Adipose tissue (tissue), 3 donors: ENCODE data around the gene POU3F3. TPM values are rescaled to one million over a fixed set of nuclear protein-coding genes. Genes with fewer than 3 reads are reported as not detected.

Experiments
- H3K27ac ChIP-seq: one replicate; pipeline ENCODE4 v1.5.1; 2013; ENCODE audit warnings: low read depth, low read length
- WGBS, 3 donors: extraction: QIAGEN DNeasy Blood & Tissue Kit; methylation state at CpG; one replicate each; pipeline ENCODE4 v1.1.7; 2013; 5-methylcytosine and 5-hydroxymethylcytosine counted together
- polyA plus RNA-seq, 3 donors: library from polyadenylated mRNA; stranded (reverse); fragments of 200-250 nt; gene quantifications; one replicate each; pipeline ENCODE4 v1.2.3, GENCODE V29; 2013
- donor health status: healthy with polysubstance abuse.
- donor health status: Bipolar disorder and iron deficiency.
- donor health status: healthy.

POU3F3 gene
- polyA plus RNA-seq, 3 donors = 0.22 TPM; not detected in 2

GRCh38 chr2:104858006-104858978 is 4.4 kb downstream of the POU3F3 start:
- 15 to 16% (median 15%) methylated on average over 18 of the region's 18 CpGs for WGBS, 3 donors
- H3K27ac ChIP-seq = no peak overlapping the region

- H3K27ac ChIP-seq = no peak overlapping the region
- WGBS, 3 donors = 14 to 19% (median 15%) methylated on average over 5 of the region's 5 CpGs
These were observed 5.4 kb downstream of the POU3F3 start for GRCh38 chr2:104859291-104859765.

GRCh38 chr2:104859766-104860450 is 6.0 kb downstream of the POU3F3 start:
- WGBS, 3 donors = 39 to 54% (median 44%) methylated on average over 1 of the region's 1 CpG
- H3K27ac ChIP-seq = no peak overlapping the region

GRCh38 chr2:104860451-104860790 is 6.5 kb downstream of the POU3F3 start:
- WGBS, 3 donors = 34 to 44% (median 35%) methylated on average over 4 of the region's 4 CpGs
- H3K27ac ChIP-seq = no peak overlapping the region

GRCh38 chr2:104861351-104862057 is 7.6 kb downstream of the POU3F3 start:
- WGBS, 3 donors = 7 to 11% (median 9%) methylated on average over 11 of the region's 11 CpGs
- no peak overlapping the region for H3K27ac ChIP-seq

GRCh38 chr2:104862058-104862941 is 8.4 kb downstream of the POU3F3 start:
- 2 to 5% (median 4%) methylated on average over 59 to 60 of the region's 60 CpGs for WGBS, 3 donors
- H3K27ac ChIP-seq = no peak overlapping the region

GRCh38 chr2:104863146-104863467 is 9.2 kb downstream of the POU3F3 start:
- H3K27ac ChIP-seq = no peak overlapping the region
- 7 to 13% (median 10%) methylated on average over 8 of the region's 8 CpGs for WGBS, 3 donors

GRCh38 chr2:104863468-104864279 is 9.8 kb downstream of the POU3F3 start:
- no peak overlapping the region for H3K27ac ChIP-seq
- 3 to 6% (median 5%) methylated on average over 60 of the region's 60 CpGs for WGBS, 3 donors

GRCh38 chr2:104864280-104865095 is 10.6 kb downstream of the POU3F3 start:
- WGBS, 3 donors = 13 to 16% (median 14%) methylated on average over 14 of the region's 14 CpGs
- no peak overlapping the region for H3K27ac ChIP-seq

- 5 to 15% (median 8%) methylated on average over 2 of the region's 2 CpGs for WGBS, 3 donors
- H3K27ac ChIP-seq = no peak overlapping the region
These were observed 11.2 kb downstream of the POU3F3 start for GRCh38 chr2:104865096-104865470.

- 7 to 10% (median 7%) methylated on average over 11 of the region's 11 CpGs for WGBS, 3 donors
- H3K27ac ChIP-seq = no peak overlapping the region
These were observed 12.4 kb downstream of the POU3F3 start for GRCh38 chr2:104866122-104866864.

- H3K27ac ChIP-seq = no peak overlapping the region
- 2 to 4% (median 2%) methylated on average over 50 to 51 of the region's 51 CpGs for WGBS, 3 donors
These were observed 13.2 kb downstream of the POU3F3 start for GRCh38 chr2:104866883-104867812.

GRCh38 chr2:104867813-104868504 is 14.0 kb downstream of the POU3F3 start:
- WGBS, 3 donors = 7 to 9% (median 9%) methylated on average over 33 of the region's 33 CpGs
- H3K27ac ChIP-seq = no peak overlapping the region

- no peak overlapping the region for H3K27ac ChIP-seq
- WGBS, 3 donors = 23 to 42% (median 26%) methylated on average over 4 of the region's 4 CpGs
These were observed 14.6 kb downstream of the POU3F3 start for GRCh38 chr2:104868505-104868866.
